Activated CD8-positive, alpha-beta memory T cell treated with anti-CD3 and anti-CD28 coated beads, Interleukin-2, amount 50 U/mL, for 24 hours (primary cell): Measurements from ENCODE around the gene GLA.

Experiments
- DNase-seq: peaks from one replicate; pipeline ENCODE4 v3.0.0-alpha.2; 2020; ENCODE audit errors: extremely low read depth

The GLA gene

GRCh38 chrX:101407748-101408531 lies at the start of gene GLA, which contains the start of gene HNRNPH2:
TSS of gene GLA (minus strand) at chrX:101407925. CDS start at chrX:101407903, 22 bp downstream.
TSS of gene HNRNPH2 (plus strand) at chrX:101408222. CDS start at chrX:101411989, 3,767 bp downstream.
- DNase-seq, result peak; percentile 67

- no peak for DNase-seq
These were observed 44.3 kb upstream of the GLA start for GRCh38 chrX:101452056-101452455.

GRCh38 chrX:101450961-101451360 lies 43.2 kb upstream of the GLA start:
- no peak for DNase-seq

- DNase-seq, result no peak
These were observed 42.4 kb upstream of the GLA start for GRCh38 chrX:101450085-101450484.

GRCh38 chrX:101449279-101449678 lies 41.6 kb upstream of the GLA start:
- DNase-seq, result no peak

GRCh38 chrX:101442085-101442484 lies 34.4 kb upstream of the GLA start:
- DNase-seq, result no peak

- DNase-seq, result no peak
These were observed 22.8 kb upstream of the GLA start for GRCh38 chrX:101430457-101431078.

- DNase-seq, result no peak
These were observed 22.2 kb upstream of the GLA start for GRCh38 chrX:101429934-101430333.

- DNase-seq, result no peak
These were observed 20.2 kb upstream of the GLA start for GRCh38 chrX:101427954-101428353.

GRCh38 chrX:101419489-101419888 lies 11.8 kb upstream of the GLA start:
- DNase-seq, result no peak

GRCh38 chrX:101417981-101418841 lies 10.5 kb upstream of the GLA start:
- no peak for DNase-seq

GRCh38 chrX:101417190-101417589 lies 9.5 kb upstream of the GLA start:
- DNase-seq, result no peak

- DNase-seq, result no peak
These were observed 9.0 kb upstream of the GLA start for GRCh38 chrX:101416691-101417090.

GRCh38 chrX:101415180-101416145 lies 7.7 kb upstream of the GLA start:
- no peak for DNase-seq

- DNase-seq, result no peak
These were observed 4.3 kb upstream of the GLA start for GRCh38 chrX:101411984-101412383.

GRCh38 chrX:101410461-101410860 lies 2.7 kb upstream of the GLA start:
- DNase-seq, result no peak

- no peak for DNase-seq
These were observed 1.3 kb upstream of the GLA start for GRCh38 chrX:101409043-101409442.

GRCh38 chrX:101408532-101408841 lies 762 bp upstream of the GLA start:
- no peak for DNase-seq

- DNase-seq, result no peak
These were observed 468 bp downstream of the GLA start for GRCh38 chrX:101407167-101407747.

GRCh38 chrX:101399825-101400224 lies 7.9 kb downstream of the GLA start:
- DNase-seq, result no peak

- no peak for DNase-seq
These were observed 9.0 kb downstream of the GLA start for GRCh38 chrX:101398694-101399093.
